ENCODE results near the gene EXOC6B.
A peak's percentile ranks its signal among the peaks of the same experiment; 100 is the strongest.

The EXOC6B gene

DNA sequence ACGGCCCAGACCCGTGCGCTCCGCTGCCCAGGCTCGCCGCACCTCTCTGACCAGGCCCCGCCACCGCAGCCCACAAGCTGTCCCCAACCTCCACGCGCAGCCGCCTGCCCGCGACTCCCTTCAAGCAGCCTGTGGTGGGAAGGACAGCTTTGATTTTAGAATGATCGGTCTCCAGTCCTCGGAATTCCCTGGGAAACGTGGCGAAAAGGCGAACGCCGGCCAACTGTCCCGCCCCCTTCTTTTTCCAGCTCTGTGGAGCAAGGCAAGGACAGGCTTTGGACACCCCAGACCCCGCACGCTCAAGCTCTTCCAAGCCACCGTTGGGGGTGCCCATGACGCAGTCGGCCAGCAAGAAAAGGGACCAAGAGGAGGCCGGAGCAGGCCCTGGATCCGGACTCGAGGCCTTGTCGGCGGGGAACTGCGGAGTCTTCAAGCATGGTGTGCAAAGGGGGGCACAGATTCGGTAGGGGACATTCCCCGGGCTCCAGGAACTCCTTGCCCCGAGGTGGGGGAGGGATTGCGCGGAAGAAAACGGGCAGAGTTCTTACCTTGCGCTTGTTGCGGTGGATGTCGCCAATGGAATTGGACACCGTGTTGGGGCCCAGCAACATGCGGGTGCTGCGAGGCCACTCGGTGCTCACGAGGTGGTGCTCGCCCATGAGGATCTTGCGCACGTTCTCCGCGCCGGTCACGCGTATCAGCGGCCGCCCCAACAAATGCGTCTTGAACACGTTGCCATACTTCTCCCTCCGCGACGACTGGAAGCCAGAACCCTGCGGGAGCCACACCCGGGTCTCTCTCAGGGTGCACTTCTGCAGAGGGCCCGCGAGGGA is 682.2 kb downstream of the EXOC6B start:
- ChIA-PET POLR2A (ENCODE audit: low non-redundant PET) (no interaction called here), CTCF (interaction anchor here (0.8 kb wide), 1 partner anchor 220 kb away, joined by 3 read pairs; no protein-coding TSS in a partner anchor)
- DNase-seq (ENCODE audit: low spot score): no peak
- H3K27ac ChIP-seq: peak overlapping the region; percentile 83
- TF ChIP-seq, protein P1, sequence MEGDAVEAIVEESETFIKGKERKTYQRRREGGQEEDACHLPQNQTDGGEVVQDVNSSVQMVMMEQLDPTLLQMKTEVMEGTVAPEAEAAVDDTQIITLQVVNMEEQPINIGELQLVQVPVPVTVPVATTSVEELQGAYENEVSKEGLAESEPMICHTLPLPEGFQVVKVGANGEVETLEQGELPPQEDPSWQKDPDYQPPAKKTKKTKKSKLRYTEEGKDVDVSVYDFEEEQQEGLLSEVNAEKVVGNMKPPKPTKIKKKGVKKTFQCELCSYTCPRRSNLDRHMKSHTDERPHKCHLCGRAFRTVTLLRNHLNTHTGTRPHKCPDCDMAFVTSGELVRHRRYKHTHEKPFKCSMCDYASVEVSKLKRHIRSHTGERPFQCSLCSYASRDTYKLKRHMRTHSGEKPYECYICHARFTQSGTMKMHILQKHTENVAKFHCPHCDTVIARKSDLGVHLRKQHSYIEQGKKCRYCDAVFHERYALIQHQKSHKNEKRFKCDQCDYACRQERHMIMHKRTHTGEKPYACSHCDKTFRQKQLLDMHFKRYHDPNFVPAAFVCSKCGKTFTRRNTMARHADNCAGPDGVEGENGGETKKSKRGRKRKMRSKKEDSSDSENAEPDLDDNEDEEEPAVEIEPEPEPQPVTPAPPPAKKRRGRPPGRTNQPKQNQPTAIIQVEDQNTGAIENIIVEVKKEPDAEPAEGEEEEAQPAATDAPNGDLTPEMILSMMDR (conservative IDR thresholded peaks at IDR 0.05; ENCODE audit: low read depth): no peak

DNA sequence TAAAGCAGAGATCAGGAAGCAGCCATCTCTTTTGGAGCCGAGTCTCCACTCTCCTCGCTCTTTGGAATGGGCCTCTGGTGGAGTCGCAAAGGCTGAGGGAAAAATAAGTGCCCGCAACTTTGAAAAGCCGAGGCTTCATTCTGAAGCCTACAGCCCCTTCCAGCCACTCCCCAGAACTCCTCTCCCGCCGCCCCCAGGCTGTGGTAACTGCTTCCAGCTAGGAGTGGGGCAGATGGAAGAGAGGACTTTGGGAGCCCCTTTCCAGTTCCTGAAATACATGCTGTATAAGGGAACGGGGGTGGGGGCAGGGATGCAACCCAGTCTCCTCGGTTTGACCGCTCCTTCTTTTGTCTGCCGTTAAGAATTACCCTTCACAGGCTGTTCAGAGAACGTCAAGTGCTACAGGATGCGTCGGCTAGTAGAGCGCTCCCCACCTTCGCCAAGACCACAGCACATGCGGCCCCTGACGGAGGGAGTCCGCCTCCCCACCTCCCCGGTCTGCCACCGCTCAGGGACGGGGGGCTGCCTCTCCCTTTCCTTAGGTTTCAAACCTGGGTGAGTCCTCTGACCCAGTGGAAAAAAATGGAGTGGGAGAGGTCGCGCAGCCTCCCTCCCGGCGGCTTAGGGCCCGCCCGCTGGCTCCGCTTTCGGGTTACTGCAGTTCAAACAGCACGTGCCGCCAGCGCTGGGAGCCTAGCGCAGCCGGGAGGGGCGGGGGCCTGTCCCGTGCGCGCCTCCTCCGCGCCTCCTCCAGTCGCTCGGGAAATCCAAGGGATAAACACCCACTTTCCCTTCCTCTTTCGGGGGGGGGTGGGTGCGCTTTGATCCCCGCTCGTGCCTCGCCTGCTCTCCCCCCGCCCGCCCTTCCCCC is 683.0 kb downstream of the EXOC6B start:
- POLR2A ChIA-PET (ENCODE audit: low non-redundant PET): no interaction called here
- CTCF ChIA-PET: interaction anchor here (0.8 to 1.8 kb wide), 2 partner anchors 219 kb away, joined by 3 to 6 read pairs; no protein-coding TSS in a partner anchor
- TF ChIP-seq, protein P1 (conservative IDR thresholded peaks at IDR 0.05; ENCODE audit: low read depth): no peak
- no peak for DNase-seq (ENCODE audit: low spot score)
- peak overlapping the region; percentile 50 for H3K27ac ChIP-seq

DNA sequence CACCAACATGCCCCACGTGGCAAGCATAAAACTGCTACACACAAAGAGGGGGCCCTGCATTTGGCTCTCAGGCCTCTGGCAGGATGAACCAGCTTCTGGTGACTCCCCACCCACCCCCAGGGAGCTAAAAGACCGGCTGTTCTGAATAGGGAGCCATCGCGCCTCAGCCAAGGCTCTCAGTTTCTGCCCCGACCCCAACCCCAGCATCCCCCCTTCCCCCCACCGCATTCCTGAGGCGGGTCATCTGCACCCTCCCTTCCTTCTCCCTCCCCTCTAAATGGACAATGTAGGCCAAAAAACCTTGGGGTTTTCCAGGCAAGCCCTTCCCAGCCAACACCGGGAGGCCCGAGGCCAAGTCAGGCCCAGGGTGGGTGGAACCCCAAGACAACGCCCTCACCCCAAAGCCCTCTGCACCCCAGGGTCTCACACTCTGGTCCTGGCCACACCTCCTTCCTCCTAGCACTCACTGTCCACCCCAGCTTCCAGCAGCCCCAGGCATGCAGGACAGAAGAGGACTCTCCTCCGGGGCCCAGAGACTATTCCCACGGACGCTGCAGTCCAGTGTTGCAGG is 683.9 kb downstream of the EXOC6B start:
- DNase-seq (ENCODE audit: low spot score): no peak
- ChIA-PET CTCF (interaction anchor here (1.8 kb wide), 1 partner anchor 218 kb away, joined by 6 read pairs; no protein-coding TSS in a partner anchor), POLR2A (ENCODE audit: low non-redundant PET) (no interaction called here)

DNA sequence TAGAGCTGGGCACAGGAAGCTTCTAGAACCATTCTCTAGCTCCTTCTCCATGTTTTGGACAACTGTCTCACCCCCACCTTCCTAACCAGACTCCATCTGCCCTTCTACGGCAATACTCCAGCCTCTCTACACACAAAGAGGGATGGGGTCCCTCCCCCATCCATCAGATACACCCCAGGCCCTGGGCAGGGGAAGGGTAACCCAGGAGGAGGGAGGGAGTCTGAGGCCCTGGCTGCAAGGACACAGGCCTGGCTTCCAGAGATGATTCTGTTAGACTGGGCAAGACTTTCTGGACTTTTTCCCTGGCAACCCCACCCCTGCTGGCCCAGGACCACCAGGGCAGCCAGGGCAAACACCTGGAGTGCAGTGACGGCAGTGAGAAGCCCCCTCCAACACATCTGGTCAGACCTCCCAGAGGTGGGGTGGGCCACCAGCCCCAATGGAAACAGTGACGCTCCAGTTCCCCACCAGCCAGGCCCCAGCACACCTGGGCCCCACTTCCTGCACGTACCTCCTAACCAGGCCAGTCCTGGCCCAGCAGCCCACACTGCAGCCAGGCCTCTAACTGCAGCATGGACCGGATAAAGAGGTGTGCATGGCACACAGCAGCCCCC is 684.7 kb downstream of the EXOC6B start:
- peak overlapping the region; percentile 50 for H3K27ac ChIP-seq
- no peak for DNase-seq (ENCODE audit: low spot score)
- CTCF ChIA-PET: interaction anchor here (1.8 kb wide), 1 partner anchor 217 kb away, joined by 6 read pairs; no protein-coding TSS in a partner anchor
- POLR2A ChIA-PET (ENCODE audit: low non-redundant PET): no interaction called here
- TF ChIP-seq, protein P1 (conservative IDR thresholded peaks at IDR 0.05; ENCODE audit: low read depth): no peak

More for the DNA sequence above, 683.9 kb downstream of the EXOC6B start:
- peak overlapping the region; percentile 50 for H3K27ac ChIP-seq
- TF ChIP-seq, protein P1 (conservative IDR thresholded peaks at IDR 0.05; ENCODE audit: low read depth): no peak

DNA sequence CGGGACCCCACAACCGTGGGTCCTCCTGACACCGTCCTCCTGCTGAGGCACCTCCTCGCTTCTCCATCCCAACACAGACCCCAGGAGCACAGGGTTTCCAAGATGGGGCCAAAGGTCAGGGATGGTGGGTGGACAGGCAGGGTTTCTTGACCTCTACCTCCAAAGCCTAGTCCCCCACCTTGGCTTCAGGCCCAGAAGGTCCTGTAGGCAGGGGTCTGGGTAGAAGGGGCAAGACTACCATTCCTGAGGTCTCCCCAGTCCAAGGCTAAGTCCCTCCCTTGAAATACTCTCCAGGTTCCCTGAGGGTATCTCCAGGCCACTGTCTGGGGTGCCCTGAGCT is 685.2 kb downstream of the EXOC6B start:
- POLR2A ChIA-PET (ENCODE audit: low non-redundant PET): no interaction called here
- peak overlapping the region; percentile 50; the same call in 1 of the 2 replicates for H3K27ac ChIP-seq

More for the DNA sequence above, 685.2 kb downstream of the EXOC6B start:
- no peak for DNase-seq (ENCODE audit: low spot score)
- TF ChIP-seq, protein P1 (conservative IDR thresholded peaks at IDR 0.05; ENCODE audit: low read depth): no peak
- CTCF ChIA-PET: interaction anchor here (0.7 to 1.6 kb wide), 2 partner anchors 217 to 722 kb away, joined by 3 to 7 read pairs; no protein-coding TSS in a partner anchor
